Skeletal muscle tissue (tissue), 4 donors: ENCODE data around the gene ECHDC3. TPM values are rescaled to one million over a fixed set of nuclear protein-coding genes. Genes with fewer than 3 reads are reported as not detected.

Experiments
- H3K27ac ChIP-seq: one replicate; pipeline ENCODE4 v1.7.0; 2013; ENCODE audit warnings: mild to moderate bottlenecking, low read depth, low read length, inconsistent platforms
- H3K27me3 ChIP-seq, 3 donors: one replicate each; pipeline ENCODE4 v1.7.0; 2013; ENCODE audit warnings: low read length in 3 of 3; ENCODE audit not compliant: control insufficient read depth in 3 of 3, insufficient read depth in 3 of 3
- H3K36me3 ChIP-seq, 3 donors: one replicate each; pipeline ENCODE4 v1.7.0; 2013; ENCODE audit warnings: low read length in 3 of 3; ENCODE audit not compliant: control insufficient read depth in 3 of 3, insufficient read depth in 3 of 3
- H3K4me1 ChIP-seq, 3 donors: one replicate each; pipeline ENCODE4 v1.7.0; 2013; ENCODE audit warnings: low read length in 3 of 3, mild to moderate bottlenecking in 3 of 3; ENCODE audit not compliant: control insufficient read depth in 3 of 3, insufficient read depth in 3 of 3
- H3K4me3 ChIP-seq, 3 donors: one replicate each; pipeline ENCODE4 v1.7.0; 2013; ENCODE audit warnings: low read length in 3 of 3
- H3K9ac ChIP-seq, 3 donors: one replicate each; pipeline ENCODE4 v1.7.0; 2013; ENCODE audit warnings: low read length in 3 of 3, mild to moderate bottlenecking in 3 of 3, moderate library complexity in 2 of 3, low read depth in 1 of 3
- H3K9me3 ChIP-seq, 3 donors: one replicate each; pipeline ENCODE4 v1.7.0; 2013; ENCODE audit warnings: low read length in 3 of 3; ENCODE audit not compliant: control insufficient read depth in 3 of 3
- total RNA-seq: library from RNA; depleted of rRNA; stranded (reverse); fragments of >200 nt; gene quantifications from one replicate; pipeline ENCODE4 v1.2.3, GENCODE V29; 2014
- donor health status: Osteomylitis.

The ECHDC3 gene
- total RNA-seq, 1 donor from 2014 or later = 20.9 TPM

DNA sequence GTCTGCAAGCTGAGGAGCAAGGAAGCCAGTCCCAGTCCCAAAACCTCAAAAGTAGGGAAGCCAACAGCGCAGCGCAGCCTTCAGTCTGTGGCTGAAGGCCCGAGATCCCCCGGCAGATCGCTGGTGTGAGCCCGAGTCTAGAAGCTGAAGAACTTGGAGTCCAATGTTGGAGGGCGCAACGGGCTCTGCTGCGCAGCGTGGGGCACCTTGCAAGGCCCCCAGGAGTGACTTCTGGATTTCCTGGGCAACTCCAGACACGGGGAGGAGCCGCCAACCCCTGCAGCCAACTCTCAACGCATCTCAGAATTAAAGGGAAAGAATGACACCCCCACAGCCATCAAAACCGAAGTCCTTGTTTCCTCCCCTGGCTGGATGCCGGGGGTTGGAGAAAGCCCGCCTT lies 62.2 kb downstream of the ECHDC3 start:
- Histone ChIP-seq H3K4me3 (no peak overlapping the region), H3K27ac (no peak overlapping the region), H3K4me1 (no peaks in the 10 kb centered on the region), H3K9me3 (no peaks in the 10 kb centered on the region), H3K9ac (no peak overlapping the region), H3K27me3 (peaks cover 0 to 14% (median 5%) of the 10 kb centered on the region in 3 donors), H3K36me3 (no peaks in the 10 kb centered on the region)

DNA sequence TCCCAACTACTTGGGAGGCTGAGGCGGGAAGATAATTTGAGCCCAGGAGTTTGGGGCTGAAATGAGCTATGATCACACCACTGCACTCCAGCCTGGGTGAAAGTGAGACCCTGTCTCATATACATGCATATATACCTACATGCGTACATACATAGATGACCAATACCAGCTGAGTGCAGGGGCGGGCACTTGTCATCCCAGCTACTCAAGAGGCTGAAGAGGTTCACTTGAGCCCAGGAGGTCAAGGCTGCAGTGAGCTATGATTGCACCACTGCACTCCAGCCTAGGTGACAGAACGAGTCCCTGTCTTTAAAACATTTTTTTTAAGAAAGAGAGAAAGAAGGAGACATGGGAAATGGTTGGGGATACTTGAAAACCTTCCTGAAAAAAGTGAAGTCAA lies 63.6 kb downstream of the ECHDC3 start:
- no peak overlapping the region for H3K4me3 ChIP-seq
- no peak overlapping the region for H3K9ac ChIP-seq
- H3K27ac ChIP-seq = no peak overlapping the region
- H3K27me3 ChIP-seq = peaks cover 8 to 19% (median 9%) of the 10 kb centered on the region in 3 donors
- no peaks in the 10 kb centered on the region for H3K4me1 ChIP-seq
- no peaks in the 10 kb centered on the region for H3K36me3 ChIP-seq
- H3K9me3 ChIP-seq = no peaks in the 10 kb centered on the region

- Histone ChIP-seq H3K9ac (no peak overlapping the region), H3K4me1 (no peaks in the 10 kb centered on the region), H3K36me3 (no peaks in the 10 kb centered on the region), H3K4me3 (no peak overlapping the region), H3K27ac (no peak overlapping the region), H3K9me3 (no peaks in the 10 kb centered on the region), H3K27me3 (peaks cover 9 to 19% (median 10%) of the 10 kb centered on the region in 3 donors)
These were observed 64.5 kb downstream of the ECHDC3 start for GRCh38 chr10:11806706-11807105.

DNA sequence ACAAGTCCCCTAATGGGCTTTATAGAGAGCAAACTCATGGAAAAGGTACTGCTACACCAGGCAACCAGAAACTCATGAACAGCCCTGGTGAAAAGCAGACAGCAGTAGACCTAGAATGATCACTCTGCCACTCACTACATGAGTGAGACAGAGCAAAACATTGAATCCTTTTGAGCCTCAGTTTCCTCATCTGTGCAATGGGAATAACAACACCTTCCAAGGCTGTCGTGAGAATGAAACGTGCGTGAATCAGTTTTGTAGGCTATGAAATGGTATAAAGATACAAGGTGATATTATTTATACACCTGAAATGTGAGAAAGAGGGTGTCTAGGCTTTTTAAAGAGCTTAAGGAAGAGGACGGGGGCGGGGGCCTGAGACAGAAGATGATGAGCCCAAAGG lies 66.6 kb downstream of the ECHDC3 start:
- H3K27ac ChIP-seq = no peak overlapping the region
- no peaks in the 10 kb centered on the region for H3K4me1 ChIP-seq
- no peak overlapping the region for H3K4me3 ChIP-seq
- no peaks in the 10 kb centered on the region for H3K36me3 ChIP-seq
- no peak overlapping the region for H3K9ac ChIP-seq
- H3K9me3 ChIP-seq = no peaks in the 10 kb centered on the region
- peaks cover 9 to 19% (median 10%) of the 10 kb centered on the region in 3 donors for H3K27me3 ChIP-seq

DNA sequence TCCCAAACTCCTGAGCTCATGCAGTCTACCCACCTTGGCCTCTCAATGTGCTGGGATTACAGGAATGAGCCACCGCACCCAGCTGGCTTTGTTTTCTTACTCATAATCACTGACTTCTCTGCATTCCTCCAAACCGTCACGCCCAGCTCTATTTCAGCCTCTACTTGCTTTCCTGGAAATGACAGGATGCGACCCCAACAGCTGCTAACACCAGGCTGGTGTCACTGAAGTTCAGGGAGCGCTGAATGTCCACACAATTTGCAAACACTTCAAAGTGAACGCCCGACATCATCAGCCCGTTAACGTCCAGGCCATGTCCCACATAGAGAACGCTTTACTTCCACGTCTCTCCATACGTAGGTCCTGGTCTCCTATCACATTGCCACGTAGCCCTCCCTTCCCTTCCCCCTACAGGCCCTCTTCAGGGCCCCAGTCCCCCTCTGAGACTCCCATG lies 68.2 kb downstream of the ECHDC3 start:
- H3K27ac ChIP-seq = no peak overlapping the region
- H3K36me3 ChIP-seq = no peaks in the 10 kb centered on the region
- H3K4me1 ChIP-seq = no peaks in the 10 kb centered on the region
- no peaks in the 10 kb centered on the region for H3K9me3 ChIP-seq
- peaks cover 6 to 10% (median 8%) of the 10 kb centered on the region in 3 donors for H3K27me3 ChIP-seq
- H3K9ac ChIP-seq = no peak overlapping the region
- H3K4me3 ChIP-seq = no peak overlapping the region

DNA sequence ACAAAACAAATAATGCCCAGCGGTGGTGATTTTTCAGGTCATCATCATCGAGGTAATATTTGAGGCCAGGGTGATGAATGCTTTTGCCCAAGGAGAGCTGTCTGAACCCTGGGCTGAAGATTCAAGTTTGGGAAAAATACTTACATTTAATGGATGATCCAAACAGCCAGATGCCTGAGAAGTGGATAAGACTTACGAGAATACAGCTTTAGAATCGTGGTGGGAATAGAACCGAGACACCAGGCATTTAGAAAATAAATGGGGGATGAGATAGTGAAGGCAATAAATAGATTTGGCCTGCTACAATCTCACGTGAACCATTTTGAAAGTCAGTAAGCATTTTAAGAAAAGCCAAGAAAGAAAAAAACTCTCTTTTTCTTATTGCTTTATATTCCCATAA lies 68.8 kb downstream of the ECHDC3 start:
- H3K4me3 ChIP-seq = no peak overlapping the region
- H3K27ac ChIP-seq = no peak overlapping the region
- no peak overlapping the region for H3K9ac ChIP-seq

GRCh38 chr10:11813177-11813576 lies 71.0 kb downstream of the ECHDC3 start:
- Histone ChIP-seq H3K9ac (no peak overlapping the region), H3K4me3 (no peak overlapping the region), H3K9me3 (no peaks in the 10 kb centered on the region), H3K27me3 (peaks cover 4 to 10% (median 5%) of the 10 kb centered on the region in 3 donors), H3K27ac (no peak overlapping the region), H3K36me3 (no peaks in the 10 kb centered on the region), H3K4me1 (no peaks in the 10 kb centered on the region)

More for the DNA sequence above, 68.8 kb downstream of the ECHDC3 start:
- H3K27me3 ChIP-seq = peaks cover 4 to 10% (median 5%) of the 10 kb centered on the region in 3 donors
- H3K4me1 ChIP-seq = no peaks in the 10 kb centered on the region
- no peaks in the 10 kb centered on the region for H3K36me3 ChIP-seq
- H3K9me3 ChIP-seq = no peaks in the 10 kb centered on the region

Other genes with a start within 250 kb of the ECHDC3 start
- gene USP6NL, start 130.7 kb upstream of the ECHDC3 start, total RNA-seq = 4.7 TPM
- 1.0 TPM for gene PROSER2, start 81.0 kb downstream of the ECHDC3 start, total RNA-seq